ENCODE results near the gene DHRS13. TPM values are rescaled to one million over a fixed set of nuclear protein-coding genes. Genes with fewer than 3 reads are reported as not detected.
A peak's percentile ranks its signal among the peaks of the same experiment; 100 is the strongest.

DHRS13 gene, protein sequence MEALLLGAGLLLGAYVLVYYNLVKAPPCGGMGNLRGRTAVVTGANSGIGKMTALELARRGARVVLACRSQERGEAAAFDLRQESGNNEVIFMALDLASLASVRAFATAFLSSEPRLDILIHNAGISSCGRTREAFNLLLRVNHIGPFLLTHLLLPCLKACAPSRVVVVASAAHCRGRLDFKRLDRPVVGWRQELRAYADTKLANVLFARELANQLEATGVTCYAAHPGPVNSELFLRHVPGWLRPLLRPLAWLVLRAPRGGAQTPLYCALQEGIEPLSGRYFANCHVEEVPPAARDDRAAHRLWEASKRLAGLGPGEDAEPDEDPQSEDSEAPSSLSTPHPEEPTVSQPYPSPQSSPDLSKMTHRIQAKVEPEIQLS
- polyA plus RNA-seq (91.1 and 93.2 TPM in 2 replicates), polyA minus RNA-seq (60.9 and 63.0 TPM in 2 replicates)

DNA sequence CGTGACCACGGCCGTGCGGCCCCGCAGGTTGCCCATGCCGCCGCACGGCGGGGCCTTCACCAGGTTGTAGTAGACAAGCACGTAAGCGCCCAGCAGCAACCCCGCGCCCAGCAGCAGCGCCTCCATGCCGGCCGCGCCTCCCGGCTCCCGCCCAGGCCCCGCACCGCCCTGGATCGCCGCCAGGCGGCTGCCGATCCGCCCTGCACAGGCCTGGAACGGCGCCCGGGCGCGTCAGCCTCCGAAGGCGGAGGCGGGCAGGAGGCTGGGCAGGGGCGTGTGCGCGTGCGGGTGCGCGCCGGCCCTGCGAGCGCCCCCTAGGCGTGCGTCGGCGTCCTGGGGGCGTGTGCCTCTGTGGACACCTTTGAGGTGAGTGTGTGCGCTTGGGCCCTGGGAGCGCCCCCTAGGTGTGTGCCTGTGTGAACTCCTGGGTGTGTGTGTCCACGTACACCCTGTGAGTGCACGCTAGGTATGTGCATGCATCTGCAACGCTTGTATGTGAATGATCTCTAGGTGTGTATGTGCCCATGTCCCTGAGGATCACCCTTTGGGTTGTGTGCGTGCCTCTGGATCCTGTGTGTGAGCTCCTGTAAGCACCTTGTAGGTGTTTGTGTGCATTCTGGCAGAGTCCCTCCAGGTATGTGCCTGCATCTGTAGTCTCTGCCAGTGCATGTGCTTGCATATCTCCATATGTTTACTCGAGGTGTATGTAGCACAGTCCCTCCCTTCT is at the start of gene DHRS13:
TSS of gene DHRS13 (minus strand) at position 261 of the 727 bp plus-strand sequence. CDS start at position 126, 135 bp downstream.
- peak within 1 kb of the TSS; percentile 88 for H3K4me3 ChIP-seq (ENCODE audit: low read length)
- H3K79me2 ChIP-seq (replicated peaks; ENCODE audit: insufficient read depth, low read length): peaks cover 8% of the 10 kb centered on the region
- TF ChIP-seq TAF1 (IDR thresholded peaks at IDR 0.05; ENCODE audit: low read depth) (peak; percentile 48), SMC3 (conservative IDR thresholded peaks at IDR 0.05; ENCODE audit: poor library complexity) (peak; percentile 85), RAD21 (conservative IDR thresholded peaks at IDR 0.05) (peak; percentile 74), POLR2AphosphoS5 (IDR thresholded peaks at IDR 0.05) (peak; percentile 71), MXI1 (conservative IDR thresholded peaks at IDR 0.05; ENCODE audit: poor library complexity, severe bottlenecking) (peak; percentile 93), EP300 (conservative IDR thresholded peaks at IDR 0.05; ENCODE audit: poor library complexity, severe bottlenecking) (peak; percentile 64), EZH2 (IDR thresholded peaks at IDR 0.05; ENCODE audit: borderline replicate concordance, insufficient read depth, low read length, poor library complexity, severe bottlenecking) (no peak)
- TF ChIP-seq, protein P1, sequence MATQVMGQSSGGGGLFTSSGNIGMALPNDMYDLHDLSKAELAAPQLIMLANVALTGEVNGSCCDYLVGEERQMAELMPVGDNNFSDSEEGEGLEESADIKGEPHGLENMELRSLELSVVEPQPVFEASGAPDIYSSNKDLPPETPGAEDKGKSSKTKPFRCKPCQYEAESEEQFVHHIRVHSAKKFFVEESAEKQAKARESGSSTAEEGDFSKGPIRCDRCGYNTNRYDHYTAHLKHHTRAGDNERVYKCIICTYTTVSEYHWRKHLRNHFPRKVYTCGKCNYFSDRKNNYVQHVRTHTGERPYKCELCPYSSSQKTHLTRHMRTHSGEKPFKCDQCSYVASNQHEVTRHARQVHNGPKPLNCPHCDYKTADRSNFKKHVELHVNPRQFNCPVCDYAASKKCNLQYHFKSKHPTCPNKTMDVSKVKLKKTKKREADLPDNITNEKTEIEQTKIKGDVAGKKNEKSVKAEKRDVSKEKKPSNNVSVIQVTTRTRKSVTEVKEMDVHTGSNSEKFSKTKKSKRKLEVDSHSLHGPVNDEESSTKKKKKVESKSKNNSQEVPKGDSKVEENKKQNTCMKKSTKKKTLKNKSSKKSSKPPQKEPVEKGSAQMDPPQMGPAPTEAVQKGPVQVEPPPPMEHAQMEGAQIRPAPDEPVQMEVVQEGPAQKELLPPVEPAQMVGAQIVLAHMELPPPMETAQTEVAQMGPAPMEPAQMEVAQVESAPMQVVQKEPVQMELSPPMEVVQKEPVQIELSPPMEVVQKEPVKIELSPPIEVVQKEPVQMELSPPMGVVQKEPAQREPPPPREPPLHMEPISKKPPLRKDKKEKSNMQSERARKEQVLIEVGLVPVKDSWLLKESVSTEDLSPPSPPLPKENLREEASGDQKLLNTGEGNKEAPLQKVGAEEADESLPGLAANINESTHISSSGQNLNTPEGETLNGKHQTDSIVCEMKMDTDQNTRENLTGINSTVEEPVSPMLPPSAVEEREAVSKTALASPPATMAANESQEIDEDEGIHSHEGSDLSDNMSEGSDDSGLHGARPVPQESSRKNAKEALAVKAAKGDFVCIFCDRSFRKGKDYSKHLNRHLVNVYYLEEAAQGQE (IDR thresholded peaks at IDR 0.05; ENCODE audit: borderline replicate concordance): no peak
- TF ChIP-seq, protein P2, sequence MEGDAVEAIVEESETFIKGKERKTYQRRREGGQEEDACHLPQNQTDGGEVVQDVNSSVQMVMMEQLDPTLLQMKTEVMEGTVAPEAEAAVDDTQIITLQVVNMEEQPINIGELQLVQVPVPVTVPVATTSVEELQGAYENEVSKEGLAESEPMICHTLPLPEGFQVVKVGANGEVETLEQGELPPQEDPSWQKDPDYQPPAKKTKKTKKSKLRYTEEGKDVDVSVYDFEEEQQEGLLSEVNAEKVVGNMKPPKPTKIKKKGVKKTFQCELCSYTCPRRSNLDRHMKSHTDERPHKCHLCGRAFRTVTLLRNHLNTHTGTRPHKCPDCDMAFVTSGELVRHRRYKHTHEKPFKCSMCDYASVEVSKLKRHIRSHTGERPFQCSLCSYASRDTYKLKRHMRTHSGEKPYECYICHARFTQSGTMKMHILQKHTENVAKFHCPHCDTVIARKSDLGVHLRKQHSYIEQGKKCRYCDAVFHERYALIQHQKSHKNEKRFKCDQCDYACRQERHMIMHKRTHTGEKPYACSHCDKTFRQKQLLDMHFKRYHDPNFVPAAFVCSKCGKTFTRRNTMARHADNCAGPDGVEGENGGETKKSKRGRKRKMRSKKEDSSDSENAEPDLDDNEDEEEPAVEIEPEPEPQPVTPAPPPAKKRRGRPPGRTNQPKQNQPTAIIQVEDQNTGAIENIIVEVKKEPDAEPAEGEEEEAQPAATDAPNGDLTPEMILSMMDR (IDR thresholded peaks at IDR 0.05; ENCODE audit: poor library complexity, severe bottlenecking): peak; percentile 100
- H3F3A ChIP-seq (ENCODE audit: insufficient read depth, low read length, poor library complexity, severe bottlenecking): peaks cover 2% of the 10 kb centered on the region
- H4K20me1 ChIP-seq (ENCODE audit: insufficient read depth): no peaks in the 10 kb centered on the region
- no peaks in the 10 kb centered on the region for H3K36me3 ChIP-seq (ENCODE audit: insufficient read depth, low read length)
- H3K4me2 ChIP-seq (ENCODE audit: low read length): peak within 1 kb of the TSS; percentile 90
- peak within 1 kb of the TSS; percentile 73 for H2AFZ ChIP-seq (ENCODE audit: low read depth, low read length)
- H3K9me3 ChIP-seq (ENCODE audit: low read length): no peaks in the 10 kb centered on the region
- H3K9ac ChIP-seq (ENCODE audit: low read length): peak within 1 kb of the TSS; percentile 90
- H3K27ac ChIP-seq (ENCODE audit: low read length): peak within 1 kb of the TSS; percentile 84
- H3K9me2 ChIP-seq (ENCODE audit: insufficient read depth, low read length): no peaks in the 10 kb centered on the region
- H3K27me3 ChIP-seq (ENCODE audit: insufficient read depth, low read depth, low read length): no peaks in the 10 kb centered on the region
